HepG2 (cell line): ENCODE measurements around the gene BRD3. TPM values are rescaled to one million over a fixed set of nuclear protein-coding genes. Genes with fewer than 3 reads are reported as not detected.

ENCODE experiments used
- ASH2L ChIP-seq: fragments of 300-600, 200-600 bp; sonication (generic); IDR thresholded peaks from 2 replicates; pipeline ENCODE4 v1.7.0; 2017; ENCODE audit warnings: low read depth, mild to moderate bottlenecking, moderate library complexity, mixed read lengths, low read length; ENCODE audit not compliant: insufficient read length
- DNMT3B ChIP-seq: conservative IDR thresholded peaks from 2 replicates; pipeline ENCODE4 v1.6.1; 2016; ENCODE audit warnings: missing biosample characterization, control low read depth
- ETV5 ChIP-seq: IDR thresholded peaks from 2 replicates; pipeline ENCODE4 v1.6.1; 2018; ENCODE audit warnings: missing biosample characterization, missing genetic modification reagents, inconsistent platforms, borderline replicate concordance
- HNF4G ChIP-seq, 2 experiments: sonication (generic) in 1 of 2; formaldehyde crosslinking in 1 of 2; IDR thresholded peaks; 2 replicates each; pipeline versions ENCODE4 v1.4.0 to v1.6.1; 2011 to 2020; ENCODE audit warnings: borderline replicate concordance in 2 of 2, low read depth in 2 of 2, mild to moderate bottlenecking in 2 of 2, low read length in 1 of 2, missing genetic modification reagents in 1 of 2, moderate library complexity in 1 of 2
- JUND ChIP-seq: sonication (generic); formaldehyde crosslinking; IDR thresholded peaks from 2 replicates; pipeline ENCODE4 v1.8.0; 2022; ENCODE audit warnings: mild to moderate bottlenecking, missing genetic modification reagents
- MIXL1 ChIP-seq: IDR thresholded peaks from 2 replicates; pipeline ENCODE4 v1.6.1; 2016
- RBFOX2 ChIP-seq: fragments of 200-400 bp; formaldehyde crosslinking; IDR thresholded peaks from 2 replicates; pipeline ENCODE4 v1.6.1; 2017; ENCODE audit warnings: low read depth, mild to moderate bottlenecking, low read length
- SALL1 ChIP-seq: sonication (generic); formaldehyde crosslinking; IDR thresholded peaks from 2 replicates; pipeline ENCODE4 v1.8.0; 2022; ENCODE audit warnings: mild to moderate bottlenecking, missing genetic modification reagents
- TAF1 ChIP-seq: sonication (generic); formaldehyde crosslinking; IDR thresholded peaks from 2 replicates; pipeline ENCODE4 v1.4.0; 2020; ENCODE audit warnings: missing genetic modification reagents
- ZNF883 ChIP-seq: sonication (generic); formaldehyde crosslinking; IDR thresholded peaks from 2 replicates; pipeline ENCODE4 v1.5.1; 2020; ENCODE audit warnings: mild to moderate bottlenecking, missing genetic modification reagents; ENCODE audit errors: not compliant biosample characterization
- polyA plus RNA-seq, 8 experiments: library from polyadenylated mRNA; depleted of rRNA in 3 of 8; stranded (reverse) in 7 of 8; unstranded in 1 of 8; fragments of >200 nt; fragmentation: Illumina TruSeq in 4 of 8; extraction: Trizol in 4 of 8; gene quantifications; 2 replicates each; pipeline versions ENCODE4 v1.2.1 to v1.2.3, GENCODE V29; 2011 to 2016; ENCODE audit warnings: low read depth in 4 of 8, missing spikeins in 1 of 8, mixed read lengths in 1 of 8; ENCODE audit not compliant: insufficient read depth in 1 of 8
- total RNA-seq, 5 experiments: library from RNA; depleted of rRNA; stranded (reverse); fragments of >200 nt; fragmentation: Illumina TruSeq; extraction: Trizol; gene quantifications; 2 replicates each; pipeline ENCODE4 v1.2.3, GENCODE V29; 2016; ENCODE audit warnings: low read depth in 1 of 5
- TF ChIP-seq, protein P1 (sequence below): sonication (generic); formaldehyde crosslinking; conservative IDR thresholded peaks from 2 replicates; pipeline ENCODE4 v1.4.0; 2020; ENCODE audit warnings: mild to moderate bottlenecking, missing genetic modification reagents, moderate library complexity
- TF ChIP-seq, protein P2 (sequence below): sonication (generic); formaldehyde crosslinking; IDR thresholded peaks from 2 replicates; pipeline ENCODE4 v1.9.0; 2022; ENCODE audit warnings: missing genetic modification reagents, mild to moderate bottlenecking, borderline replicate concordance
- TF ChIP-seq, protein P3 (sequence below): sonication (generic); formaldehyde crosslinking; IDR thresholded peaks from 2 replicates; pipeline ENCODE4 v1.5.1; 2020; ENCODE audit warnings: missing genetic modification reagents, mild to moderate bottlenecking, borderline replicate concordance
- TF ChIP-seq, protein P4 (sequence below): sonication (generic); formaldehyde crosslinking; conservative IDR thresholded peaks from 2 replicates; pipeline ENCODE4 v1.8.1; 2023; ENCODE audit warnings: missing genetic modification reagents
- TF ChIP-seq, protein P5 (sequence below): sonication (generic); formaldehyde crosslinking; IDR thresholded peaks from 2 replicates; pipeline ENCODE4 v1.4.0; 2020; ENCODE audit warnings: missing genetic modification reagents

BRD3 gene
- total and polyA plus RNA-seq, 2 of the 13 experiments (the other 11 are each of a cell fraction or from before 2014, with no cell fraction given): 5.9 to 12.9 TPM

DNA sequence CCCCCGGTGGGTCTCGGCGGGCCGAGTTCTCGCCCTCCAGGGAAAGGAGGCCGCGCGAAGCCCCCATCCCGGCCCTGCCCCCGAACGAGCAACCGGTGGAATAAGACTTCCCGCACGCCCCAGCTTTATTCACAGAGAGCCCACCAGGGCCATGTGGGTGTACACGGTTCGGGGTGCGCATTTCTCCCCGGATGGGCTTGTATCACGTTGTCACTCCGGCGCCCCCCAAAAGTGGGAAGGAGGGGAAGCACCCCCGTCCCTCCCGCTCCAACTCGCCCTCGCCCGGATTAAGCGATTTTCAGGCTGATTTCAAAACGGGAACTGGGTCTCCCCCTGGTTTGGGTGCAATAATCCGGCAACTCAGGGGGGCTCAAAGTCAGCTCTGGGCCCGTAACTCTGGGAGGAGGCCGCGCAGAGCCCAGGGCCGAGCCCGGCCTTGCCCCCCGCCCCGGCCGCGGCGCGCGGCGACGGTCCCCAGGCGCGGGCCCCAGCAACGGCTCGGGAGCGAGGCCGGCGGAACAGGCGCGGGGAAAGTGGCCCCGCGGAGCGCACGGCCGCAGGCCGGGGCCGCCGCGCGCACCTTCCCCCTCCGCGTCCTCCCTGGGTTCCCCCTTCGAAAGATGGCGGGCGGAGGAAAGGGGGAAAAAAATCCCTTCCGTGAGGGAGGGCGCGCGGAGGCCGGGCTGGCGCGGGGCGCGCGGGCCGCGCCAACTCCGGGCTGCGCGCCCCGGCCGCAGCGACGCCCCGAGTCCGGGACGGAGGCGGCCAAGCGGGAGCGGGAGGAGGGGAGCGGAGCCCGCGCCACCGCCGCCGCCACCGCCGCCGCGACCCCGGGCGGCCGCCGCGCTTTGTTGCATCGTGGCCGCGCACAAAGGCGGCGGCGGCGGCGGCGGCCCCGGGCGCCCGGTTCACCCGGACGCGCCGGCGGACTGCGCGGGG, 644 bp downstream of the BRD3 start (continued):
- TF ChIP-seq TAF1 (CRISPR knock-in tag) (peak; percentile 24; the same call in 1 of the 2 replicates), ZNF883 (peak; percentile 25), SALL1 (CRISPR knock-in tag) (peak; percentile 30; the same call in 1 of the 2 replicates), HNF4G (IDR thresholded peaks at IDR 0.05; ENCODE audit: borderline replicate concordance, low read depth, low read length) (no peak), HNF4G (CRISPR knock-in tag; IDR thresholded peaks at IDR 0.05; ENCODE audit: borderline replicate concordance, low read depth) (no peak), JUND (CRISPR knock-in tag) (no peak), MIXL1 (no peak), RBFOX2 (0 out of 2 replicates have a peak, but pooled peaks have one; percentile 2), ASH2L (peak; percentile 16), DNMT3B (CRISPR knock-in tag) (no peak), ETV5 (no peak)
- TF ChIP-seq, protein P1, sequence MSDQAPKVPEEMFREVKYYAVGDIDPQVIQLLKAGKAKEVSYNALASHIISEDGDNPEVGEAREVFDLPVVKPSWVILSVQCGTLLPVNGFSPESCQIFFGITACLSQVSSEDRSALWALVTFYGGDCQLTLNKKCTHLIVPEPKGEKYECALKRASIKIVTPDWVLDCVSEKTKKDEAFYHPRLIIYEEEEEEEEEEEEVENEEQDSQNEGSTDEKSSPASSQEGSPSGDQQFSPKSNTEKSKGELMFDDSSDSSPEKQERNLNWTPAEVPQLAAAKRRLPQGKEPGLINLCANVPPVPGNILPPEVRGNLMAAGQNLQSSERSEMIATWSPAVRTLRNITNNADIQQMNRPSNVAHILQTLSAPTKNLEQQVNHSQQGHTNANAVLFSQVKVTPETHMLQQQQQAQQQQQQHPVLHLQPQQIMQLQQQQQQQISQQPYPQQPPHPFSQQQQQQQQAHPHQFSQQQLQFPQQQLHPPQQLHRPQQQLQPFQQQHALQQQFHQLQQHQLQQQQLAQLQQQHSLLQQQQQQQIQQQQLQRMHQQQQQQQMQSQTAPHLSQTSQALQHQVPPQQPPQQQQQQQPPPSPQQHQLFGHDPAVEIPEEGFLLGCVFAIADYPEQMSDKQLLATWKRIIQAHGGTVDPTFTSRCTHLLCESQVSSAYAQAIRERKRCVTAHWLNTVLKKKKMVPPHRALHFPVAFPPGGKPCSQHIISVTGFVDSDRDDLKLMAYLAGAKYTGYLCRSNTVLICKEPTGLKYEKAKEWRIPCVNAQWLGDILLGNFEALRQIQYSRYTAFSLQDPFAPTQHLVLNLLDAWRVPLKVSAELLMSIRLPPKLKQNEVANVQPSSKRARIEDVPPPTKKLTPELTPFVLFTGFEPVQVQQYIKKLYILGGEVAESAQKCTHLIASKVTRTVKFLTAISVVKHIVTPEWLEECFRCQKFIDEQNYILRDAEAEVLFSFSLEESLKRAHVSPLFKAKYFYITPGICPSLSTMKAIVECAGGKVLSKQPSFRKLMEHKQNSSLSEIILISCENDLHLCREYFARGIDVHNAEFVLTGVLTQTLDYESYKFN (CRISPR knock-in tag): no peak
- TF ChIP-seq, protein P2, sequence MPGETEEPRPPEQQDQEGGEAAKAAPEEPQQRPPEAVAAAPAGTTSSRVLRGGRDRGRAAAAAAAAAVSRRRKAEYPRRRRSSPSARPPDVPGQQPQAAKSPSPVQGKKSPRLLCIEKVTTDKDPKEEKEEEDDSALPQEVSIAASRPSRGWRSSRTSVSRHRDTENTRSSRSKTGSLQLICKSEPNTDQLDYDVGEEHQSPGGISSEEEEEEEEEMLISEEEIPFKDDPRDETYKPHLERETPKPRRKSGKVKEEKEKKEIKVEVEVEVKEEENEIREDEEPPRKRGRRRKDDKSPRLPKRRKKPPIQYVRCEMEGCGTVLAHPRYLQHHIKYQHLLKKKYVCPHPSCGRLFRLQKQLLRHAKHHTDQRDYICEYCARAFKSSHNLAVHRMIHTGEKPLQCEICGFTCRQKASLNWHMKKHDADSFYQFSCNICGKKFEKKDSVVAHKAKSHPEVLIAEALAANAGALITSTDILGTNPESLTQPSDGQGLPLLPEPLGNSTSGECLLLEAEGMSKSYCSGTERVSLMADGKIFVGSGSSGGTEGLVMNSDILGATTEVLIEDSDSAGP (CRISPR knock-in tag): 0 out of 2 replicates have a peak, but pooled peaks have one; percentile 30
- TF ChIP-seq, protein P3, sequence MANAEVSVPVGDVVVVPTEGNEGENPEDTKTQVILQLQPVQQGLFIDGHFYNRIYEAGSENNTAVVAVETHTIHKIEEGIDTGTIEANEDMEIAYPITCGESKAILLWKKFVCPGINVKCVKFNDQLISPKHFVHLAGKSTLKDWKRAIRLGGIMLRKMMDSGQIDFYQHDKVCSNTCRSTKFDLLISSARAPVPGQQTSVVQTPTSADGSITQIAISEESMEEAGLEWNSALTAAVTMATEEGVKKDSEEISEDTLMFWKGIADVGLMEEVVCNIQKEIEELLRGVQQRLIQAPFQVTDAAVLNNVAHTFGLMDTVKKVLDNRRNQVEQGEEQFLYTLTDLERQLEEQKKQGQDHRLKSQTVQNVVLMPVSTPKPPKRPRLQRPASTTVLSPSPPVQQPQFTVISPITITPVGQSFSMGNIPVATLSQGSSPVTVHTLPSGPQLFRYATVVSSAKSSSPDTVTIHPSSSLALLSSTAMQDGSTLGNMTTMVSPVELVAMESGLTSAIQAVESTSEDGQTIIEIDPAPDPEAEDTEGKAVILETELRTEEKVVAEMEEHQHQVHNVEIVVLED (CRISPR knock-in tag): no peak
- TF ChIP-seq, protein P4, sequence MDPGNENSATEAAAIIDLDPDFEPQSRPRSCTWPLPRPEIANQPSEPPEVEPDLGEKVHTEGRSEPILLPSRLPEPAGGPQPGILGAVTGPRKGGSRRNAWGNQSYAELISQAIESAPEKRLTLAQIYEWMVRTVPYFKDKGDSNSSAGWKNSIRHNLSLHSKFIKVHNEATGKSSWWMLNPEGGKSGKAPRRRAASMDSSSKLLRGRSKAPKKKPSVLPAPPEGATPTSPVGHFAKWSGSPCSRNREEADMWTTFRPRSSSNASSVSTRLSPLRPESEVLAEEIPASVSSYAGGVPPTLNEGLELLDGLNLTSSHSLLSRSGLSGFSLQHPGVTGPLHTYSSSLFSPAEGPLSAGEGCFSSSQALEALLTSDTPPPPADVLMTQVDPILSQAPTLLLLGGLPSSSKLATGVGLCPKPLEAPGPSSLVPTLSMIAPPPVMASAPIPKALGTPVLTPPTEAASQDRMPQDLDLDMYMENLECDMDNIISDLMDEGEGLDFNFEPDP (CRISPR knock-in tag): 0 out of 2 replicates have a peak, but pooled peaks have one; percentile 51
- TF ChIP-seq, protein P5, sequence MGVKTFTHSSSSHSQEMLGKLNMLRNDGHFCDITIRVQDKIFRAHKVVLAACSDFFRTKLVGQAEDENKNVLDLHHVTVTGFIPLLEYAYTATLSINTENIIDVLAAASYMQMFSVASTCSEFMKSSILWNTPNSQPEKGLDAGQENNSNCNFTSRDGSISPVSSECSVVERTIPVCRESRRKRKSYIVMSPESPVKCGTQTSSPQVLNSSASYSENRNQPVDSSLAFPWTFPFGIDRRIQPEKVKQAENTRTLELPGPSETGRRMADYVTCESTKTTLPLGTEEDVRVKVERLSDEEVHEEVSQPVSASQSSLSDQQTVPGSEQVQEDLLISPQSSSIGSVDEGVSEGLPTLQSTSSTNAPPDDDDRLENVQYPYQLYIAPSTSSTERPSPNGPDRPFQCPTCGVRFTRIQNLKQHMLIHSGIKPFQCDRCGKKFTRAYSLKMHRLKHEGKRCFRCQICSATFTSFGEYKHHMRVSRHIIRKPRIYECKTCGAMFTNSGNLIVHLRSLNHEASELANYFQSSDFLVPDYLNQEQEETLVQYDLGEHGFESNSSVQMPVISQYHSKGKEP: no peak
